Colonic mucosa (tissue), 4 donors: Measurements from ENCODE around the gene ALOX15. TPM values are rescaled to one million over a fixed set of nuclear protein-coding genes. Genes with fewer than 3 reads are reported as not detected.

Experiments
- DNase-seq: peaks from one replicate; pipeline ENCODE4 v3.0.0-alpha.2; 2020
- H3K27ac ChIP-seq: fragments of 200-600 bp; one replicate; pipeline ENCODE4 v1.8.0; 2021
- H3K27me3 ChIP-seq: fragments of 200-600 bp; one replicate; pipeline ENCODE4 v1.8.0; 2021
- H3K36me3 ChIP-seq: fragments of 200-600 bp; one replicate; pipeline ENCODE4 v1.8.0; 2021
- H3K4me1 ChIP-seq: fragments of 200-600 bp; one replicate; pipeline ENCODE4 v1.8.0; 2021; ENCODE audit warnings: mild to moderate bottlenecking
- H3K4me3 ChIP-seq: fragments of 200-600 bp; one replicate; pipeline ENCODE4 v1.8.0; 2021
- H3K9ac ChIP-seq, 2 donors: one replicate each; pipeline ENCODE4 v1.7.0; 2013; ENCODE audit warnings: control low read depth in 2 of 2, low read depth in 2 of 2, low read length in 2 of 2
- H3K9me3 ChIP-seq: fragments of 200-600 bp; one replicate; pipeline ENCODE4 v1.8.0; 2021
- CTCF ChIP-seq: fragments of 200-600 bp; IDR thresholded peaks from one replicate; pipeline ENCODE4 v1.8.0; 2022; ENCODE audit warnings: antibody characterized with exemption, mild to moderate bottlenecking
- intact Hi-C: fragments of 100-400 bp; cut with DNase I; formaldehyde crosslinking; loops from one replicate; pipeline ENCODE4 v1.14.1; 2022
- total RNA-seq, 2 donors: library from RNA; stranded (reverse); fragmentation: NEBNext Ultra II Directional in 1 of 2; extraction: Animal tissue kit (Norgen Biotek cat#: 25700) in 1 of 2; gene quantifications; one replicate each; pipeline ENCODE4 v1.2.1, GENCODE V29; 2021
- donor health status: healthy.
- donor health status: DM: no; HTN: no; CAD: no.
- donor health status: DM: no; HTN: no; CAD: no.

Gene ALOX15
- total RNA-seq, 2 donors from 2014 or later: 0.13 TPM; not detected in 1

GRCh38 chr17:4583206-4583605 lies 58.3 kb downstream of the ALOX15 start:
- intact Hi-C loops: no loop called here

GRCh38 chr17:4582691-4583090 lies 58.8 kb downstream of the ALOX15 start:
- no peak for DNase-seq
- no peak overlapping the region for H3K4me3 ChIP-seq
- peaks cover 3% of the 10 kb centered on the region for H3K4me1 ChIP-seq
- no peak overlapping the region for H3K9ac ChIP-seq
- TF ChIP-seq CTCF: no peak
- H3K36me3 ChIP-seq: no peaks in the 10 kb centered on the region
- H3K27me3 ChIP-seq: peaks cover 37% of the 10 kb centered on the region
- H3K27ac ChIP-seq: no peak overlapping the region
- intact Hi-C loops: no loop called here
- H3K9me3 ChIP-seq: no peaks in the 10 kb centered on the region

More at GRCh38 chr17:4583206-4583605, 58.3 kb downstream of the ALOX15 start:
- peaks cover 37% of the 10 kb centered on the region for H3K27me3 ChIP-seq
- H3K36me3 ChIP-seq: no peaks in the 10 kb centered on the region
- DNase-seq: no peak
- no peak overlapping the region for H3K9ac ChIP-seq
- H3K9me3 ChIP-seq: no peaks in the 10 kb centered on the region
- H3K4me3 ChIP-seq: no peak overlapping the region
- TF ChIP-seq CTCF: no peak
- H3K4me1 ChIP-seq: peaks cover 3% of the 10 kb centered on the region
- no peak overlapping the region for H3K27ac ChIP-seq

GRCh38 chr17:4582101-4582501 lies 59.4 kb downstream of the ALOX15 start:
- Histone ChIP-seq H3K4me3 (no peak overlapping the region), H3K9me3 (no peaks in the 10 kb centered on the region), H3K4me1 (peaks cover 3% of the 10 kb centered on the region), H3K27ac (no peak overlapping the region), H3K36me3 (no peaks in the 10 kb centered on the region), H3K9ac (no peak overlapping the region), H3K27me3 (peaks cover 37% of the 10 kb centered on the region)
- intact Hi-C loops: no loop called here
- no peak for DNase-seq
- TF ChIP-seq CTCF: no peak

Other genes with a start within 250 kb of the ALOX15 start
- 1 to 10 TPM in 1 of 2 donors, under 1 TPM in 1; 0.90 to 1.0 TPM for gene SPNS3, start 207.7 kb downstream of the ALOX15 start, total RNA-seq
- 10 to 100 TPM; 13.7 to 17.4 TPM for gene SPNS2, start 142.8 kb downstream of the ALOX15 start, total RNA-seq
- gene MYBBP1A, start 86.3 kb downstream of the ALOX15 start, total RNA-seq: 10 to 100 TPM; 21.4 to 58.7 TPM
- 100 to 1,000 TPM; 158 to 163 TPM for gene GGT6, start 81.1 kb downstream of the ALOX15 start, total RNA-seq
- under 1 TPM in 1 of 2 donors, not detected in 1; 0.27 TPM for gene SMTNL2, start 57.1 kb downstream of the ALOX15 start, total RNA-seq
- 10 to 100 TPM; 24.8 to 66.4 TPM for gene PELP1, start 62.5 kb upstream of the ALOX15 start, total RNA-seq
- 10 to 100 TPM; 41.0 to 42.8 TPM for gene ARRB2, start 69.0 kb upstream of the ALOX15 start, total RNA-seq
- 10 to 100 TPM; 21.3 to 28.0 TPM for gene MED11, start 89.8 kb upstream of the ALOX15 start, total RNA-seq
- 1 to 10 TPM in 1 of 2 donors, under 1 TPM in 1; 0.89 to 1.2 TPM for gene ZMYND15, start 98.2 kb upstream of the ALOX15 start, total RNA-seq
- gene CXCL16, start 98.2 kb upstream of the ALOX15 start, total RNA-seq: 10 to 100 TPM; 41.8 to 44.1 TPM
- 10 to 100 TPM; 15.1 to 37.7 TPM for gene TM4SF5, start 130.2 kb upstream of the ALOX15 start, total RNA-seq
- 1 to 10 TPM in 1 of 2 donors, under 1 TPM in 1; 0.91 to 2.0 TPM for gene VMO1, start 144.7 kb upstream of the ALOX15 start, total RNA-seq
- gene GLTPD2, start 147.3 kb upstream of the ALOX15 start, total RNA-seq: under 1 TPM; 0.35 to 0.40 TPM
- gene PSMB6, start 154.5 kb upstream of the ALOX15 start, total RNA-seq: 100 to 1,000 TPM in 1 of 2 donors, 10 to 100 TPM in 1; 97.5 to 171 TPM
- 10 to 100 TPM; 18.8 to 28.3 TPM for gene PLD2, start 165.5 kb upstream of the ALOX15 start, total RNA-seq
- 100 to 1,000 TPM; 172 to 215 TPM for gene MINK1, start 191.7 kb upstream of the ALOX15 start, total RNA-seq